H9 (cell line): Measurements from ENCODE around the gene RAB11A. TPM values are rescaled to one million over a fixed set of nuclear protein-coding genes. Genes with fewer than 3 reads are reported as not detected.
A peak's percentile ranks its signal among the peaks of the same experiment; 100 is the strongest.

Experiments used
- DNase-seq: peaks from one replicate; pipeline ENCODE4 v3.0.0-alpha.2; 2017
- H2AFZ ChIP-seq: one replicate; pipeline ENCODE4 v1.6.1; 2013; ENCODE audit warnings: mild to moderate bottlenecking, low read length, control low read depth, moderate library complexity
- H2AK5ac ChIP-seq: 2 replicates; pipeline ENCODE4 v1.6.1; 2013; ENCODE audit warnings: low read length, control low read depth, mixed read lengths; ENCODE audit not compliant: insufficient read length
- H2BK120ac ChIP-seq: one replicate; pipeline ENCODE4 v1.6.1; 2013; ENCODE audit warnings: low read depth, mild to moderate bottlenecking, low read length, control low read depth, inconsistent platforms; ENCODE audit not compliant: poor library complexity, severe bottlenecking
- H2BK12ac ChIP-seq: 2 replicates; pipeline ENCODE4 v1.6.1; 2013; ENCODE audit warnings: low read length, control low read depth, mixed read lengths, low read depth; ENCODE audit not compliant: insufficient read length
- H2BK15ac ChIP-seq: 2 replicates; pipeline ENCODE4 v1.6.1; 2013; ENCODE audit warnings: low read depth, low read length, control low read depth
- H2BK20ac ChIP-seq: one replicate; pipeline ENCODE4 v1.6.1; 2013; ENCODE audit warnings: low read depth, mild to moderate bottlenecking, low read length, control low read depth, inconsistent platforms; ENCODE audit not compliant: poor library complexity, severe bottlenecking
- H2BK5ac ChIP-seq: 2 replicates; pipeline ENCODE4 v1.6.1; 2013; ENCODE audit warnings: low read length, control low read depth, mixed read lengths; ENCODE audit not compliant: insufficient read length
- H3K14ac ChIP-seq: 2 replicates; pipeline ENCODE4 v1.6.1; 2013; ENCODE audit warnings: low read length, control low read depth; ENCODE audit not compliant: insufficient read depth
- H3K18ac ChIP-seq: 2 replicates; pipeline ENCODE4 v1.6.1; 2013; ENCODE audit warnings: low read depth, mild to moderate bottlenecking, mixed read lengths, low read length, control low read depth; ENCODE audit not compliant: insufficient read length
- H3K23ac ChIP-seq: 2 replicates; pipeline ENCODE4 v1.6.1; 2013; ENCODE audit warnings: low read length, control low read depth, mixed read lengths, low read depth; ENCODE audit not compliant: insufficient read length
- H3K23me2 ChIP-seq: 2 replicates; pipeline ENCODE4 v1.6.1; 2013; ENCODE audit warnings: low read depth, mild to moderate bottlenecking, mixed read lengths, low read length, control low read depth; ENCODE audit not compliant: insufficient read length, poor library complexity, severe bottlenecking
- H3K27ac ChIP-seq: 2 replicates; pipeline ENCODE4 v1.5.1; 2013; ENCODE audit warnings: low read length, control low read depth, mixed read lengths, low read depth; ENCODE audit not compliant: insufficient read length
- H3K27me3 ChIP-seq: 2 replicates; pipeline ENCODE4 v1.6.1; 2013; ENCODE audit warnings: low read length, control low read depth, inconsistent platforms; ENCODE audit not compliant: insufficient read depth
- H3K4ac ChIP-seq: 2 replicates; pipeline ENCODE4 v1.6.1; 2013; ENCODE audit warnings: low read depth, mild to moderate bottlenecking, control low read depth, inconsistent platforms, low read length, moderate library complexity
- H3K4me1 ChIP-seq: 2 replicates; pipeline ENCODE4 v1.6.1; 2013; ENCODE audit warnings: low read length, control low read depth, inconsistent platforms; ENCODE audit not compliant: insufficient read depth
- H3K4me2 ChIP-seq: 2 replicates; pipeline ENCODE4 v1.6.1; 2013; ENCODE audit warnings: low read length, control low read depth, mixed read lengths; ENCODE audit not compliant: insufficient read length, insufficient read depth
- H3K56ac ChIP-seq: 2 replicates; pipeline ENCODE4 v1.6.1; 2013; ENCODE audit warnings: low read depth, mild to moderate bottlenecking, mixed read lengths, low read length, control low read depth; ENCODE audit not compliant: insufficient read length
- H3K79me1 ChIP-seq: 2 replicates; pipeline ENCODE4 v1.6.1; 2013; ENCODE audit warnings: low read depth, mild to moderate bottlenecking, moderate library complexity, low read length, control low read depth, inconsistent platforms; ENCODE audit not compliant: insufficient read depth, poor library complexity, severe bottlenecking
- H3K79me2 ChIP-seq: 2 replicates; pipeline ENCODE4 v1.6.1; 2013; ENCODE audit warnings: low read length, control low read depth, inconsistent platforms; ENCODE audit not compliant: insufficient read depth
- H3K9ac ChIP-seq: 2 replicates; pipeline ENCODE4 v1.6.1; 2013; ENCODE audit warnings: low read length, control low read depth, mixed read lengths; ENCODE audit not compliant: insufficient read length; ENCODE audit errors: extremely low read depth
- H3K9me3 ChIP-seq: one replicate; pipeline ENCODE4 v1.6.1; 2013; ENCODE audit warnings: low read depth, low read length, inconsistent platforms; ENCODE audit not compliant: control insufficient read depth
- H3T11ph ChIP-seq: one replicate; pipeline ENCODE4 v1.6.1; 2013; ENCODE audit warnings: mild to moderate bottlenecking, low read length, control low read depth, inconsistent platforms
- H4K20me1 ChIP-seq: one replicate; pipeline ENCODE4 v1.6.1; 2013; ENCODE audit not compliant: control insufficient read depth, insufficient read length, insufficient read depth
- H4K5ac ChIP-seq: 2 replicates; pipeline ENCODE4 v1.6.1; 2013; ENCODE audit warnings: low read depth, mild to moderate bottlenecking, mixed read lengths, low read length, control low read depth; ENCODE audit not compliant: insufficient read length
- H4K8ac ChIP-seq: replicated peaks from 2 replicates; pipeline ENCODE4 v1.6.1; 2013; ENCODE audit warnings: low read length, control low read depth, mixed read lengths, low read depth; ENCODE audit not compliant: insufficient read length
- H4K91ac ChIP-seq: 2 replicates; pipeline ENCODE4 v1.6.1; 2013; ENCODE audit warnings: low read depth, mild to moderate bottlenecking, moderate library complexity, mixed read lengths, low read length, control low read depth; ENCODE audit not compliant: insufficient read length
- H3K27ac Mint-ChIP-seq, 3 experiments: 2 replicates in 2 of 3; 3 replicates in 1 of 3; pipeline ENCODE4 v1.8.0; 2020 to 2021; ENCODE audit warnings: mixed read lengths in 3 of 3, mild to moderate bottlenecking in 1 of 3, moderate library complexity in 1 of 3
- H3K27me3 Mint-ChIP-seq: 2 replicates; pipeline ENCODE4 v1.8.0; 2021; ENCODE audit warnings: low read depth, mild to moderate bottlenecking, moderate library complexity, mixed read lengths
- H3K36me3 Mint-ChIP-seq, 3 experiments: 2 replicates in 2 of 3; 3 replicates in 1 of 3; pipeline ENCODE4 v1.8.0; 2020 to 2021; ENCODE audit warnings: low read depth in 3 of 3, mixed read lengths in 3 of 3; ENCODE audit not compliant: insufficient read depth in 1 of 3
- H3K4me1 Mint-ChIP-seq, 2 experiments: 2 replicates each; pipeline ENCODE4 v1.8.0; 2020; ENCODE audit warnings: mixed read lengths in 2 of 2
- H3K4me3 Mint-ChIP-seq, 2 experiments: 2 replicates in 1 of 2; 3 replicates in 1 of 2; pipeline ENCODE4 v1.8.0; 2020 to 2021; ENCODE audit warnings: mild to moderate bottlenecking in 2 of 2, mixed read lengths in 2 of 2, moderate library complexity in 1 of 2
- H3K9me3 Mint-ChIP-seq, 2 experiments: 2 replicates in 1 of 2; 3 replicates in 1 of 2; pipeline ENCODE4 v1.8.0; 2020; ENCODE audit warnings: mild to moderate bottlenecking in 2 of 2, mixed read lengths in 2 of 2, moderate library complexity in 1 of 2
- CTCF ChIP-seq: fragments of 200-600 bp; sonication (generic); conservative IDR thresholded peaks from 3 replicates; pipeline ENCODE4 v1.8.0; 2021; ENCODE audit warnings: antibody characterized with exemption, mild to moderate bottlenecking
- WGBS: extraction: QIAGEN DNeasy Blood & Tissue Kit; methylation state at CpG from one replicate; pipeline ENCODE4 v1.1.7; 2013; ENCODE audit warnings: missing lambda C conversion rate, low lambda C conversion rate, mixed read lengths; ENCODE audit not compliant: insufficient read length; ENCODE audit errors: extremely low coverage; 5-methylcytosine and 5-hydroxymethylcytosine counted together
- total RNA-seq: library from RNA; stranded (reverse); gene quantifications from 2 replicates; pipeline ENCODE4 v1.2.1, GENCODE V29; 2021

The RAB11A gene
- total RNA-seq, 1 experiment from 2014 or later = 217 TPM

- Histone ChIP-seq H4K91ac (no peak overlapping the region), H2BK12ac (peak overlapping the region; percentile 85), H2BK20ac (no peak overlapping the region), H3K9ac (no peak overlapping the region), H3K23ac (no peak overlapping the region), H3K4me1 (peaks cover 12% of the 10 kb centered on the region; the same call in 1 of the 2 replicates), H3K79me1 (no peaks in the 10 kb centered on the region), H4K8ac (no peak overlapping the region), H3K4ac (no peak overlapping the region), H3K79me2 (no peaks in the 10 kb centered on the region), H3T11ph (no peak overlapping the region), H2BK120ac (no peak overlapping the region), H2AK5ac (no peak overlapping the region), H3K18ac (no peak overlapping the region), H2BK5ac (peak overlapping the region; percentile 45), H3K14ac (peak overlapping the region; percentile 48), H3K4me2 (no peak overlapping the region), H4K5ac (no peak overlapping the region), H2BK15ac (peak overlapping the region; percentile 81; the same call in 1 of the 2 replicates), H3K23me2 (no peaks in the 10 kb centered on the region), H3K27me3 (no peaks in the 10 kb centered on the region), H3K27ac (peak overlapping the region; percentile 89), H4K20me1 (no peaks in the 10 kb centered on the region), H3K9me3 (no peaks in the 10 kb centered on the region), H2AFZ (no peak overlapping the region), H3K56ac (no peak overlapping the region)
- Mint-ChIP-seq H3K9me3 (no peaks in the 10 kb centered on the region; a peak in 2 of 5 replicates), H3K27me3 (no peaks in the 10 kb centered on the region; the same call in 1 of the 2 replicates), H3K27ac (peak overlapping the region; percentile 88 to 98 (median 93)), H3K4me1 (peaks cover 27 to 37% of the 10 kb centered on the region in 2 experiments), H3K36me3 (no peaks in the 10 kb centered on the region; a peak in 1 of 7 replicates), H3K4me3 (peak overlapping the region in 1 of 2 experiments; percentile 39; a peak in 2 of 5 replicates)
- no CpG with 5 or more reads among the region's 4 CpGs for WGBS
- no peak for DNase-seq
- no peak for TF ChIP-seq CTCF
These were observed 35.6 kb upstream of the RAB11A start for GRCh38 chr15:65833501-65834205.
